ENCODE data around the gene NR1D1.

The NR1D1 gene

GRCh38 chr17:40095351-40095943, 4.9 kb downstream of the NR1D1 start:
- no peaks in the 10 kb centered on the region for H3K9me3 ChIP-seq (ENCODE audit: control insufficient read depth in 2 of 2, low read length in 2 of 2)
- H3K36me3 ChIP-seq (ENCODE audit: control insufficient read depth in 2 of 2, insufficient read depth in 2 of 2, low read length in 2 of 2) = peaks cover 36 to 47% of the 10 kb centered on the region in 2 donors
- H3K9ac ChIP-seq (ENCODE audit: low read length in 2 of 2) = peak overlapping the region in 1 of 2 donors; percentile 21
- H3K27me3 ChIP-seq (ENCODE audit: control insufficient read depth in 1 of 2, insufficient read depth in 2 of 2, low read length in 2 of 2) = no peaks in the 10 kb centered on the region
- peaks cover 82% of the 10 kb centered on the region for H3K4me1 ChIP-seq (ENCODE audit: control insufficient read depth, insufficient read depth, low read length)
- peak overlapping the region; percentile 94 for H3K27ac ChIP-seq (ENCODE audit: low read length)
- H3K4me3 ChIP-seq (ENCODE audit: low read length in 2 of 2) = peak overlapping the region in 1 of 2 donors; percentile 83

GRCh38 chr17:40094874-40095273, 5.5 kb downstream of the NR1D1 start:
- H3K27me3 ChIP-seq (ENCODE audit: control insufficient read depth in 1 of 2, insufficient read depth in 2 of 2, low read length in 2 of 2) = no peaks in the 10 kb centered on the region
- peak overlapping the region; percentile 94 for H3K27ac ChIP-seq (ENCODE audit: low read length)
- H3K9me3 ChIP-seq (ENCODE audit: control insufficient read depth in 2 of 2, low read length in 2 of 2) = no peaks in the 10 kb centered on the region
- H3K4me3 ChIP-seq (ENCODE audit: low read length in 2 of 2) = no peak overlapping the region
- H3K36me3 ChIP-seq (ENCODE audit: control insufficient read depth in 2 of 2, insufficient read depth in 2 of 2, low read length in 2 of 2) = peaks cover 36 to 47% of the 10 kb centered on the region in 2 donors
- peaks cover 88% of the 10 kb centered on the region for H3K4me1 ChIP-seq (ENCODE audit: control insufficient read depth, insufficient read depth, low read length)
- H3K9ac ChIP-seq (ENCODE audit: low read length in 2 of 2) = no peak overlapping the region

GRCh38 chr17:40093580-40094201, 6.7 kb downstream of the NR1D1 start:
- H3K9me3 ChIP-seq (ENCODE audit: control insufficient read depth in 2 of 2, low read length in 2 of 2) = no peaks in the 10 kb centered on the region
- no peaks in the 10 kb centered on the region for H3K27me3 ChIP-seq (ENCODE audit: control insufficient read depth in 1 of 2, insufficient read depth in 2 of 2, low read length in 2 of 2)
- H3K27ac ChIP-seq (ENCODE audit: low read length) = peak overlapping the region; percentile 94
- peak overlapping the region; percentile 38 to 52 for H3K4me3 ChIP-seq (ENCODE audit: low read length in 2 of 2)
- peaks cover 36 to 54% of the 10 kb centered on the region in 2 donors for H3K36me3 ChIP-seq (ENCODE audit: control insufficient read depth in 2 of 2, insufficient read depth in 2 of 2, low read length in 2 of 2)
- peak overlapping the region; percentile 39 to 51 for H3K9ac ChIP-seq (ENCODE audit: low read length in 2 of 2)
- H3K4me1 ChIP-seq (ENCODE audit: control insufficient read depth, insufficient read depth, low read length) = peaks cover 92% of the 10 kb centered on the region

DNA sequence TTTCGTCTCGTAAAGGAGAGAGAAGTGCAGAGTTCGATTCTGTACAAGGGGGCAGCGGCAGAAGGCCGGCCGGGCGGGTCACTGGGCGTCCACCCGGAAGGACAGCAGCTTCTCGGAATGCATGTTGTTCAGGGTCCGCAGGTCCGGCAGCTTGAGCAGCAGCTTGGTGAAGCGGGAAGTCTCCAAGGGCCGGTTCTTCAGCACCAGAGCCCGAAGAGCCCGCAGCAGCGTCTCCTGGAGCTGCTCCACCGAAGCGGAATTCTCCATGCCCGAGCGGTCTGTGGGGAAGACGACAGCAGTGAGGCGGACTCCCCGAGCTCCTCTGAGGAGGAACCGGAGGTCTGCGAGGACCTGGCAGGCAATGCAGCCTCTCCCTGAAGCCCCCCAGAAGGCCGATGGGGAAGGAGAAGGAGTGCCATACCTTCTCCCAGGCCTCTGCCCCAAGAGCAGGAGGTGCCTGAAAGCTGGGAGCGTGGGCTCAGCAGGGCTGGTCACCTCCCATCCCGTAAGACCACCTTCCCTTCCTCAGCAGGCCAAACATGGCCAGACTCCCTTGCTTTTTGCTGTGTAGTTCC, 7.3 kb downstream of the NR1D1 start:
- H3K4me1 ChIP-seq (ENCODE audit: control insufficient read depth, insufficient read depth, low read length) = peaks cover 86% of the 10 kb centered on the region
- peak overlapping the region; percentile 38 to 52 for H3K4me3 ChIP-seq (ENCODE audit: low read length in 2 of 2)
- no peaks in the 10 kb centered on the region for H3K27me3 ChIP-seq (ENCODE audit: control insufficient read depth in 1 of 2, insufficient read depth in 2 of 2, low read length in 2 of 2)
- peak overlapping the region; percentile 94 for H3K27ac ChIP-seq (ENCODE audit: low read length)
- H3K9ac ChIP-seq (ENCODE audit: low read length in 2 of 2) = peak overlapping the region; percentile 39 to 51
- H3K9me3 ChIP-seq (ENCODE audit: control insufficient read depth in 2 of 2, low read length in 2 of 2) = no peaks in the 10 kb centered on the region
- peaks cover 41 to 56% of the 10 kb centered on the region in 2 donors for H3K36me3 ChIP-seq (ENCODE audit: control insufficient read depth in 2 of 2, insufficient read depth in 2 of 2, low read length in 2 of 2)

DNA sequence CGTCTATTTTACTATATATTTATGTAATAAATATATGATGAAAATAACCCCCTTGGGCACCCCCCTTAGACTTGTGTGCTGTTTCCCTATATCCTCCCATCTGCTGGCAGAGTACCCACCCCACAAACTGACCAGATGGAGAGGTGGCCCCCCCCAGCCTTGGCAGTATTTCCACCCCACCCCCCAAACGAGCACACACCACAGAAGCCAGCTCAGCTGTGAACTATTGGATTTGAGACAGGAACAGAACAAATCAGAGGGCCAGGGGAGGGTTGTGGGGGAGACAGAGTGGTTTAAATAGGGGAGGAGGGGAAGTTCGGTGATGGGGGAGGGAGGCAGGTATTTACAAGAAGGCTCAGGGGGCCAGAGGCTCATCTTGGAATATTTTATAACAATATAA, 7.8 kb downstream of the NR1D1 start:
- Histone ChIP-seq H3K36me3 (ENCODE audit: control insufficient read depth in 2 of 2, insufficient read depth in 2 of 2, low read length in 2 of 2) (peaks cover 42 to 58% of the 10 kb centered on the region in 2 donors), H3K27ac (ENCODE audit: low read length) (peak overlapping the region; percentile 94), H3K27me3 (ENCODE audit: control insufficient read depth in 1 of 2, insufficient read depth in 2 of 2, low read length in 2 of 2) (no peaks in the 10 kb centered on the region), H3K9me3 (ENCODE audit: control insufficient read depth in 2 of 2, low read length in 2 of 2) (no peaks in the 10 kb centered on the region), H3K9ac (ENCODE audit: low read length in 2 of 2) (no peak overlapping the region), H3K4me3 (ENCODE audit: low read length in 2 of 2) (peak overlapping the region in 1 of 2 donors; percentile 52), H3K4me1 (ENCODE audit: control insufficient read depth, insufficient read depth, low read length) (peaks cover 81% of the 10 kb centered on the region)

DNA sequence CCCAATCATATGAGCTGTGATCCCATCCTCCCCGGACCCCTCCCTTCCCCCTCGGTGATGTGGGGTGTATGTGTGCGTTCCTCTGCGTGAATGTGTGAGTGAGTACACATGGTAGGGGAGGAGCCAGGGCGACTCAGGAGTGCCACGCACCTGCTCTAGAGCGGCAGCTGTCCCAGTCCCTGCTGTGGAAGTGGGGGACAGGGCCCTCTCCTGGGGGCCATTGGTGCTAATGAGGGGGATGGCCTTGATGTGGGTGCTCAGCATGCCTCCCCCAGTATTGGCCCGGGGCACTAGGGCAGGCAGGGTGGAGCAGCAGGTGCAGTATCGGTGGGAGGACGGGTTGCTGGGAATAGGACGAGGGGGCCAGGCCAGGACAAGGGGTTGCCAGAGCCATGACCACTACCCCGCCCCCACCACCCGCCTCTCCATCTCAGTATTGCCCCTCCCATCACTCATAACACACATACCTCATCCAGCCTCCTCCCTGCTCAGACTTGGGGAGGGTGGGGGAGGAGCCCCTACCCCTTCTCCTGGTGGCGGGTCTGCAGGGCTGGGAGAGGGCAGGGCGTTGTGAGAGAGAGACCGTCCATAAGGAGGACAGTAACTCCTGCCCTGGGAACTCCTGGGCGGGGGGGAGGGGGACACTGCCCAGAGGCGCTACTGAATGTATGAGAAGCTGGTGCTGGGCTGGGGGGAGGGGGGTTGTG, 8.5 kb downstream of the NR1D1 start:
- Histone ChIP-seq H3K9ac (ENCODE audit: low read length in 2 of 2) (no peak overlapping the region), H3K9me3 (ENCODE audit: control insufficient read depth in 2 of 2, low read length in 2 of 2) (no peaks in the 10 kb centered on the region), H3K27me3 (ENCODE audit: control insufficient read depth in 1 of 2, insufficient read depth in 2 of 2, low read length in 2 of 2) (no peaks in the 10 kb centered on the region), H3K4me3 (ENCODE audit: low read length in 2 of 2) (no peak overlapping the region), H3K27ac (ENCODE audit: low read length) (peak overlapping the region; percentile 58), H3K4me1 (ENCODE audit: control insufficient read depth, insufficient read depth, low read length) (peaks cover 77% of the 10 kb centered on the region), H3K36me3 (ENCODE audit: control insufficient read depth in 2 of 2, insufficient read depth in 2 of 2, low read length in 2 of 2) (peaks cover 43 to 60% of the 10 kb centered on the region in 2 donors)

GRCh38 chr17:40090237-40091119, 9.9 kb downstream of the NR1D1 start:
- H3K4me3 ChIP-seq (ENCODE audit: low read length in 2 of 2) = no peak overlapping the region
- H3K9ac ChIP-seq (ENCODE audit: low read length in 2 of 2) = peak overlapping the region in 1 of 2 donors; percentile 26
- H3K27me3 ChIP-seq (ENCODE audit: control insufficient read depth in 1 of 2, insufficient read depth in 2 of 2, low read length in 2 of 2) = no peaks in the 10 kb centered on the region
- H3K36me3 ChIP-seq (ENCODE audit: control insufficient read depth in 2 of 2, insufficient read depth in 2 of 2, low read length in 2 of 2) = peaks cover 39 to 56% of the 10 kb centered on the region in 2 donors
- peaks cover 74% of the 10 kb centered on the region for H3K4me1 ChIP-seq (ENCODE audit: control insufficient read depth, insufficient read depth, low read length)
- H3K9me3 ChIP-seq (ENCODE audit: control insufficient read depth in 2 of 2, low read length in 2 of 2) = no peaks in the 10 kb centered on the region
- peak overlapping the region; percentile 80 for H3K27ac ChIP-seq (ENCODE audit: low read length)

GRCh38 chr17:40089077-40089895, 11.1 kb downstream of the NR1D1 start:
- H3K9me3 ChIP-seq (ENCODE audit: control insufficient read depth in 2 of 2, low read length in 2 of 2) = no peaks in the 10 kb centered on the region
- H3K4me1 ChIP-seq (ENCODE audit: control insufficient read depth, insufficient read depth, low read length) = peaks cover 63% of the 10 kb centered on the region
- H3K27ac ChIP-seq (ENCODE audit: low read length) = peak overlapping the region; percentile 80
- H3K36me3 ChIP-seq (ENCODE audit: control insufficient read depth in 2 of 2, insufficient read depth in 2 of 2, low read length in 2 of 2) = peaks cover 39 to 55% of the 10 kb centered on the region in 2 donors
- H3K27me3 ChIP-seq (ENCODE audit: control insufficient read depth in 1 of 2, insufficient read depth in 2 of 2, low read length in 2 of 2) = no peaks in the 10 kb centered on the region
- H3K4me3 ChIP-seq (ENCODE audit: low read length in 2 of 2) = no peak overlapping the region
- peak overlapping the region in 1 of 2 donors; percentile 29 for H3K9ac ChIP-seq (ENCODE audit: low read length in 2 of 2)

DNA sequence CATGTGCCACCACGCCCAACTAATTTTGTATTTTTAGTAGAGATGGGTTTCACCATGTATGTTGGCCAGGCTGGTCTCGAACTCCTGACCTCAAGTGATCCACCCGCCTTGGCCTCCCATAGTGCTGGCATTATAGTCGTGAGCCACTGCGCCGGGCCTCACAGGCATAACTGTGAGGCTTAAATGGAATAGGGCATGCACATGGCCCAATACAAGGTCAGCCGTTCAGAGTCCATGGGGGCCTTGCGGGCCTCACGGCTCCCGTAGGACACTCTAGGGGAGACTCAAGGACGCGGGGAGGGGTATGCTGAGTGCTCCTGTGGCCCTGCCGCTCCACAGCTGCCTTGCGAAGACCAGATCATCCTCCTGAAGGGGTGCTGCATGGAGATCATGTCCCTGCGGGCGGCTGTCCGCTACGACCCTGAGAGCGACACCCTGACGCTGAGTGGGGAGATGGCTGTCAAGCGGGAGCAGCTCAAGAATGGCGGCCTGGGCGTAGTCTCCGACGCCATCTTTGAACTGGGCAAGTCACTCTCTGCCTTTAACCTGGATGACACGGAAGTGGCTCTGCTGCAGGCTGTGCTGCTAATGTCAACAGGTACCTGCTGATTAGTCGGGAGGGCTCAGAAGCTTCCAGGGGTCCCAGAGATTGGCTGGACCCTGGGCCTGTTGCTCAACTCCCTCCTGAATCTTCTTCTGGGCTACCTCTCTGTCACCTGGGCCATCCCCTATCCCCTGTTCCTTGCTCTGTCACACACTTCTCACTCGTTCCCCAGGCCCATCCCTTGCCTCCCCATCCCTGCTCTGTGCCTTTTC, 12.3 kb downstream of the NR1D1 start:
- Histone ChIP-seq H3K36me3 (ENCODE audit: control insufficient read depth in 2 of 2, insufficient read depth in 2 of 2, low read length in 2 of 2) (peaks cover 43 to 52% of the 10 kb centered on the region in 2 donors), H3K4me3 (ENCODE audit: low read length in 2 of 2) (no peak overlapping the region), H3K9me3 (ENCODE audit: control insufficient read depth in 2 of 2, low read length in 2 of 2) (no peaks in the 10 kb centered on the region), H3K27ac (ENCODE audit: low read length) (no peak overlapping the region), H3K9ac (ENCODE audit: low read length in 2 of 2) (no peak overlapping the region), H3K27me3 (ENCODE audit: control insufficient read depth in 1 of 2, insufficient read depth in 2 of 2, low read length in 2 of 2) (no peaks in the 10 kb centered on the region), H3K4me1 (ENCODE audit: control insufficient read depth, insufficient read depth, low read length) (peaks cover 52% of the 10 kb centered on the region)
